ENCODE measurements around the gene MTMR1.

Gene MTMR1

DNA sequence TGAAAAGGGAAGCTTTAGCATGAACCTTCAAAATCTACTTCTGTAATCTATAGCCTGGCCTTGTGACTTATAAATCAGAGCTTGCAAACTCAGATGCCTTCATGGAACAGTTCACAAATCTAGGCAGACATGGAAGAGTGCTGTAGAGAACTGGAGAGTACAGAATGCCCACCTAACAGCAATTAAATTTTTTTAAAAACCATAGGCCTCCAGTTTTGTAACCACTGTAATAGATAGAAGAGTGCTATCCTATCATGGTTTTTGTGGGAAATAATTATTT, 10.4 kb downstream of the MTMR1 start:
- peaks cover 25% of the 10 kb centered on the region for H3K79me2 ChIP-seq (ENCODE audit: low read length)
- no peak overlapping the region for H3K4me2 ChIP-seq (ENCODE audit: low read depth, low read length)
- H2AFZ ChIP-seq (ENCODE audit: low read length) = no peak overlapping the region
- H3K36me3 ChIP-seq (replicated peaks; ENCODE audit: insufficient read depth, low read length) = no peaks in the 10 kb centered on the region; the same call in none of the 2 replicates
- TF ChIP-seq EZH2 (optimal IDR thresholded peaks at IDR 0.05; ENCODE audit: low read depth, low read length) = no peak
- TF ChIP-seq, protein P1, sequence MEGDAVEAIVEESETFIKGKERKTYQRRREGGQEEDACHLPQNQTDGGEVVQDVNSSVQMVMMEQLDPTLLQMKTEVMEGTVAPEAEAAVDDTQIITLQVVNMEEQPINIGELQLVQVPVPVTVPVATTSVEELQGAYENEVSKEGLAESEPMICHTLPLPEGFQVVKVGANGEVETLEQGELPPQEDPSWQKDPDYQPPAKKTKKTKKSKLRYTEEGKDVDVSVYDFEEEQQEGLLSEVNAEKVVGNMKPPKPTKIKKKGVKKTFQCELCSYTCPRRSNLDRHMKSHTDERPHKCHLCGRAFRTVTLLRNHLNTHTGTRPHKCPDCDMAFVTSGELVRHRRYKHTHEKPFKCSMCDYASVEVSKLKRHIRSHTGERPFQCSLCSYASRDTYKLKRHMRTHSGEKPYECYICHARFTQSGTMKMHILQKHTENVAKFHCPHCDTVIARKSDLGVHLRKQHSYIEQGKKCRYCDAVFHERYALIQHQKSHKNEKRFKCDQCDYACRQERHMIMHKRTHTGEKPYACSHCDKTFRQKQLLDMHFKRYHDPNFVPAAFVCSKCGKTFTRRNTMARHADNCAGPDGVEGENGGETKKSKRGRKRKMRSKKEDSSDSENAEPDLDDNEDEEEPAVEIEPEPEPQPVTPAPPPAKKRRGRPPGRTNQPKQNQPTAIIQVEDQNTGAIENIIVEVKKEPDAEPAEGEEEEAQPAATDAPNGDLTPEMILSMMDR (IDR thresholded peaks at IDR 0.05; ENCODE audit: low read length) = no peak
- no peak for TF ChIP-seq EZH2phosphoT487 (IDR thresholded peaks at IDR 0.05; ENCODE audit: low read length)
- no peak overlapping the region for H3K9ac ChIP-seq (ENCODE audit: low read length)
- no peak for DNase-seq
- no peak overlapping the region for H3K4me3 ChIP-seq (ENCODE audit: low read length)
- no peak overlapping the region for H3K27ac ChIP-seq (ENCODE audit: low read length)
- H3K27me3 ChIP-seq (replicated peaks; ENCODE audit: insufficient read depth, low read length) = no peaks in the 10 kb centered on the region
- no peaks in the 10 kb centered on the region for H3K9me3 ChIP-seq (replicated peaks; ENCODE audit: insufficient read depth, low read length)
- H3K4me1 ChIP-seq (ENCODE audit: low read length) = no peaks in the 10 kb centered on the region
- H3K9me2 ChIP-seq (replicated peaks; ENCODE audit: insufficient read depth, low read length) = no peaks in the 10 kb centered on the region
- H3F3A ChIP-seq (ENCODE audit: insufficient read depth, low read length) = no peaks in the 10 kb centered on the region
- H4K20me1 ChIP-seq (ENCODE audit: insufficient read depth, low read length) = 0 out of 2 replicates have a peak, but pooled peaks cover 3% of the 10 kb centered on the region

- DNase-seq = no peak
- Histone ChIP-seq H4K20me1 (ENCODE audit: insufficient read depth, low read length) (0 out of 2 replicates have a peak, but pooled peaks cover 1% of the 10 kb centered on the region), H3K9me2 (replicated peaks; ENCODE audit: insufficient read depth, low read length) (no peaks in the 10 kb centered on the region)
Observed at GRCh38 chrX:150704030-150704613, 10.9 kb downstream of the MTMR1 start.

DNA sequence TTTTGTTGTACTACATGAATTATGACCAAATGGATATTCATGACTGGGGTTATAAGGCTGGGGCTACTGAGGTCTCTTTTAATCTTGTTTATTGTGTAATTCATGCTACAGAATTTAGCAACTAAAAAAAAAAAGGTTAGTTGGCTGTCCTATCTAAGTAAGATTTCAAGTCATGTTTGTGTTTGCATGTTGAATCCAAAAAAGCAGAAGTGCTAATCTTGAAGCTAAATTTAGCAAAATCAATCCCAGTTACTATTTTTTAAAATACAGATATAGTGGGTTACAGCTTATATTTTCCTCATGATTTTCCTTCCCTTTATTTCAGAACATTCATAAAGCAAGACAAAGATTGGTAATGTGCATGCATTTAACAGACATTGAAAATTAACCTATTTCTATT, 19.4 kb downstream of the MTMR1 start:
- Histone ChIP-seq H3K9ac (ENCODE audit: low read length) (no peak overlapping the region), H4K20me1 (ENCODE audit: insufficient read depth, low read length) (no peaks in the 10 kb centered on the region), H3K36me3 (replicated peaks; ENCODE audit: insufficient read depth, low read length) (no peaks in the 10 kb centered on the region), H2AFZ (ENCODE audit: low read length) (no peak overlapping the region), H3K9me2 (replicated peaks; ENCODE audit: insufficient read depth, low read length) (no peaks in the 10 kb centered on the region), H3K79me2 (ENCODE audit: low read length) (0 out of 2 replicates have a peak, but pooled peaks cover 2% of the 10 kb centered on the region), H3K9me3 (replicated peaks; ENCODE audit: insufficient read depth, low read length) (no peaks in the 10 kb centered on the region), H3F3A (ENCODE audit: insufficient read depth, low read length) (no peaks in the 10 kb centered on the region), H3K4me3 (ENCODE audit: low read length) (no peak overlapping the region), H3K27me3 (replicated peaks; ENCODE audit: insufficient read depth, low read length) (no peaks in the 10 kb centered on the region), H3K4me2 (ENCODE audit: low read depth, low read length) (no peak overlapping the region), H3K27ac (ENCODE audit: low read length) (no peak overlapping the region), H3K4me1 (ENCODE audit: low read length) (no peaks in the 10 kb centered on the region)
- TF ChIP-seq, protein P1 (IDR thresholded peaks at IDR 0.05; ENCODE audit: low read length) = no peak
- TF ChIP-seq EZH2phosphoT487 (IDR thresholded peaks at IDR 0.05; ENCODE audit: low read length) (no peak), EZH2 (optimal IDR thresholded peaks at IDR 0.05; ENCODE audit: low read depth, low read length) (no peak)
- no peak for DNase-seq

More at GRCh38 chrX:150704030-150704613, 10.9 kb downstream of the MTMR1 start:
- Histone ChIP-seq H3K27ac (ENCODE audit: low read length) (no peak overlapping the region), H3K9me3 (replicated peaks; ENCODE audit: insufficient read depth, low read length) (no peaks in the 10 kb centered on the region), H3K4me1 (ENCODE audit: low read length) (no peaks in the 10 kb centered on the region), H3F3A (ENCODE audit: insufficient read depth, low read length) (no peaks in the 10 kb centered on the region), H3K4me2 (ENCODE audit: low read depth, low read length) (no peak overlapping the region), H2AFZ (ENCODE audit: low read length) (no peak overlapping the region), H3K27me3 (replicated peaks; ENCODE audit: insufficient read depth, low read length) (no peaks in the 10 kb centered on the region), H3K9ac (ENCODE audit: low read length) (no peak overlapping the region), H3K4me3 (ENCODE audit: low read length) (no peak overlapping the region), H3K36me3 (replicated peaks; ENCODE audit: insufficient read depth, low read length) (no peaks in the 10 kb centered on the region; the same call in none of the 2 replicates), H3K79me2 (ENCODE audit: low read length) (peaks cover 22% of the 10 kb centered on the region)
- TF ChIP-seq EZH2phosphoT487 (IDR thresholded peaks at IDR 0.05; ENCODE audit: low read length) = no peak
- no peak for TF ChIP-seq EZH2 (optimal IDR thresholded peaks at IDR 0.05; ENCODE audit: low read depth, low read length)
- TF ChIP-seq, protein P1 (IDR thresholded peaks at IDR 0.05; ENCODE audit: low read length) = no peak
